ENCODE measurements around the gene PTPRD. TPM values are rescaled to one million over a fixed set of nuclear protein-coding genes. Genes with fewer than 3 reads are reported as not detected.

The PTPRD gene
- total RNA-seq, 1 experiment from 2014 or later: 0.02 TPM

GRCh38 chr9:8351436-8351835 is 2261.4 kb downstream of the PTPRD start:
- Histone ChIP-seq H3K4me2 (ENCODE audit: low read length) (no peak overlapping the region), H3K4me1 (ENCODE audit: control insufficient read depth in 1 of 2, insufficient read depth in 2 of 2, low read length in 2 of 2) (no peaks in the 10 kb centered on the region), H3K9me2 (ENCODE audit: insufficient read depth) (no peaks in the 10 kb centered on the region), H3K79me2 (ENCODE audit: insufficient read depth, low read length) (no peaks in the 10 kb centered on the region), H3K9me3 (ENCODE audit: control insufficient read depth in 1 of 2, insufficient read depth in 1 of 2, low read depth in 1 of 2, low read length in 2 of 2) (peaks cover 12 to 17% of the 10 kb centered on the region in 2 experiments; a peak in 3 of 4 replicates), H3K27me3 (ENCODE audit: insufficient read depth, low read length) (no peaks in the 10 kb centered on the region), H3K9ac (ENCODE audit: low read length) (no peak overlapping the region), H3K4me3 (replicated peaks in 1 of 2; ENCODE audit: low read depth in 1 of 2, low read length in 2 of 2) (no peak overlapping the region), H3K36me3 (ENCODE audit: control insufficient read depth in 1 of 2, insufficient read depth in 2 of 2, low read length in 2 of 2) (no peaks in the 10 kb centered on the region), H2AFZ (ENCODE audit: low read depth, low read length, poor library complexity, severe bottlenecking) (no peak overlapping the region), H3K27ac (ENCODE audit: low read depth, low read length) (no peak overlapping the region), H4K20me1 (ENCODE audit: insufficient read depth) (no peaks in the 10 kb centered on the region)
- TF ChIP-seq ELF1 (IDR thresholded peaks at IDR 0.05; ENCODE audit: borderline replicate concordance, low read depth) (no peak), ZNF274 (IDR thresholded peaks at IDR 0.05; ENCODE audit: low read depth, low read length) (no peak), TCF7L2 (IDR thresholded peaks at IDR 0.05; ENCODE audit: borderline replicate concordance, extremely low read depth, insufficient read depth, insufficient read length) (no peak), EGR1 (IDR thresholded peaks at IDR 0.05; ENCODE audit: low read depth) (no peak), EZH2 (IDR thresholded peaks at IDR 0.05) (no peak), CTCF (IDR thresholded peaks at IDR 0.05 in 2 of 3, conservative IDR thresholded peaks at IDR 0.05 in 1 of 3; ENCODE audit: borderline replicate concordance in 1 of 3, insufficient read depth in 1 of 3, low read depth in 2 of 3, low read length in 2 of 3) (no peak), CEBPB (IDR thresholded peaks at IDR 0.05; ENCODE audit: low read depth) (no peak), ZBTB33 (IDR thresholded peaks at IDR 0.05; ENCODE audit: extremely low read depth, insufficient replicate concordance, low read length) (no peak), FOSL1 (IDR thresholded peaks at IDR 0.05; ENCODE audit: low read depth) (no peak), EZH2phosphoT487 (IDR thresholded peaks at IDR 0.05; ENCODE audit: borderline replicate concordance) (no peak), CBX3 (IDR thresholded peaks at IDR 0.05; ENCODE audit: low read depth) (no peak), POLR2AphosphoS5 (IDR thresholded peaks at IDR 0.05; ENCODE audit: low read depth, low read length) (no peak), ATF3 (IDR thresholded peaks at IDR 0.05) (no peak), SIN3A (IDR thresholded peaks at IDR 0.05; ENCODE audit: low read depth) (no peak)
- POLR2A ChIA-PET: no interaction called here
- RAD21 ChIA-PET (ENCODE audit: low non-redundant PET in 1 of 2, low total read pairs in 2 of 2, uncharacterized antibody in 2 of 2, unreplicated experiment in 2 of 2): no interaction called here
- CTCF ChIA-PET: no interaction called here
- DNase-seq (ENCODE audit: low read depth, low spot score): no peak
- BruUV-seq (replicated peaks): no TSS peak
- no peak for ATAC-seq
- intact Hi-C loops (cut with micrococcal nuclease): no loop called here
